ENCODE data around the gene BACH2. TPM values are rescaled to one million over a fixed set of nuclear protein-coding genes. Genes with fewer than 3 reads are reported as not detected.

Gene BACH2
- total and polyA plus RNA-seq, 2 of the 8 experiments (the other 6 are each of a cell fraction or from before 2014, with no cell fraction given): 1.9 to 5.9 TPM

DNA sequence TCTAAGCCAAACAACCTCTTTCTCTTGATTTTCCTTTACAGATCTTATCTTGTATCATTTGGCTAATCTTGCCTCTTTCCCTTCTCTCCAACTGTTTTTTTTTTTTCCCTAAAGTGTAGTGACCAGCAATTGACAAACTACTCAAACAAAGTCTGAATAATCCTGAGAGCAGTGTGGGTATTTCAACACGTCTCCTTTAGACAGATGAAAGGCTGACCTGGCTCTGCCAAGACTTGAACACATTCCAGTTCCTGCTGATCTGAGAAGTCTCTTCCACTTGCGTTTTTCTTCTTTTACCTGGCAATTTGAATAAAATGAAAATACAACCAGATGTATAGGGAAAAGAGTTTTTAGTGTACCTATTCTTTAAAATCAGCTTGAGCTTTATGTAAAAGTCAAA is 234.0 kb downstream of the BACH2 start:
- H3K27me3 ChIP-seq (replicated peaks in 1 of 4; ENCODE audit: control insufficient read depth in 3 of 4, extremely low read depth in 1 of 4, insufficient read depth in 3 of 4, low read length in 3 of 4): no peaks in the 10 kb centered on the region
- POLR2A ChIA-PET (ENCODE audit: partially characterized antibody): no interaction called here
- WGBS, 2 experiments (ENCODE audit: extremely low coverage in 1 of 2, insufficient coverage in 1 of 2, insufficient read length in 1 of 2, insufficient replicate concordance in 2 of 2, low coverage in 1 of 2, low lambda C conversion rate in 2 of 2, missing lambda C conversion rate in 1 of 2): 76% methylated on average over 2 of the region's 2 CpGs; no CpG with 5 or more reads in 1 of the 2 experiments

More for the DNA sequence above, 234.0 kb downstream of the BACH2 start:
- no peaks in the 10 kb centered on the region for H3K79me2 ChIP-seq (ENCODE audit: control insufficient read depth in 1 of 2, insufficient read depth in 2 of 2, low read length in 2 of 2)
- no peak overlapping the region for H3K4me2 ChIP-seq (ENCODE audit: insufficient read depth in 1 of 2, low read depth in 2 of 2, low read length in 2 of 2)
- no peak overlapping the region for H3K14ac ChIP-seq (ENCODE audit: insufficient read length)
- H4K20me1 ChIP-seq (replicated peaks in 1 of 2; ENCODE audit: control insufficient read depth in 1 of 2, insufficient read depth in 2 of 2, low read length in 2 of 2): no peaks in the 10 kb centered on the region
- H3K4me1 ChIP-seq (replicated peaks in 1 of 4; ENCODE audit: control insufficient read depth in 3 of 4, insufficient read depth in 4 of 4, low read length in 3 of 4): no peaks in the 10 kb centered on the region; a peak in 1 of 7 replicates
- no peaks in the 10 kb centered on the region for H3K36me3 ChIP-seq (ENCODE audit: control insufficient read depth in 2 of 4, insufficient read depth in 4 of 4, low read length in 3 of 4)
- no peak overlapping the region for H2AFZ ChIP-seq (ENCODE audit: low read length)
- no peak overlapping the region for H3K23ac ChIP-seq (ENCODE audit: insufficient read length)
- DNase-seq (ENCODE audit: low read depth in 1 of 2, low spot score in 2 of 2): no peak
- H3K18ac ChIP-seq (ENCODE audit: extremely low read depth, low read length): no peak overlapping the region
- H2BK20ac ChIP-seq (ENCODE audit: low read length): no peak overlapping the region
- CTCF ChIA-PET (ENCODE audit: partially characterized antibody): no interaction called here
- H3K9ac ChIP-seq (replicated peaks in 1 of 4; ENCODE audit: extremely low read depth in 1 of 4, low read depth in 3 of 4, low read length in 3 of 4): no peak overlapping the region
- no peak overlapping the region for H2AK5ac ChIP-seq (ENCODE audit: low read depth, low read length)
- no peak overlapping the region for H3K4me3 ChIP-seq (ENCODE audit: extremely low read depth in 1 of 4, insufficient read depth in 2 of 4, low read depth in 3 of 4, low read length in 4 of 4)
- H2BK120ac ChIP-seq (replicated peaks; ENCODE audit: low read depth, low read length): no peak overlapping the region
- H2BK5ac ChIP-seq (ENCODE audit: low read depth, low read length): no peak overlapping the region
- no peak overlapping the region for H3K4ac ChIP-seq (replicated peaks; ENCODE audit: insufficient read length, low read depth, low read length)
- no peak overlapping the region for H2BK12ac ChIP-seq (ENCODE audit: low read depth, low read length)
- no peaks in the 10 kb centered on the region for H3K9me3 ChIP-seq (ENCODE audit: insufficient read depth in 2 of 2, low read depth in 1 of 2, low read length in 1 of 2)
- H4K8ac ChIP-seq (ENCODE audit: extremely low read depth, insufficient read depth, low read length): no peak overlapping the region
- H2BK15ac ChIP-seq (ENCODE audit: low read length): no peak overlapping the region
- H3K79me1 ChIP-seq (ENCODE audit: low read depth, low read length): no peaks in the 10 kb centered on the region
- H4K91ac ChIP-seq (replicated peaks; ENCODE audit: insufficient read length, low read length): no peak overlapping the region
- no peaks in the 10 kb centered on the region for H3K23me2 ChIP-seq (ENCODE audit: low read depth, low read length)
- no peak for FAIRE-seq
- H4K5ac ChIP-seq (ENCODE audit: insufficient read length, low read depth, low read length): no peak overlapping the region
- H3K56ac ChIP-seq (replicated peaks; ENCODE audit: insufficient read length, low read depth, low read length): no peak overlapping the region
- no peak overlapping the region for H3K27ac ChIP-seq (ENCODE audit: low read depth, low read length)
- TF ChIP-seq SP1 (IDR thresholded peaks at IDR 0.05; ENCODE audit: low read depth, low read length) (no peak), KDM5A (IDR thresholded peaks at IDR 0.05; ENCODE audit: low read length) (no peak), YY1 (IDR thresholded peaks at IDR 0.05; ENCODE audit: low read depth, low read length) (no peak), FOSL1 (IDR thresholded peaks at IDR 0.05; ENCODE audit: insufficient read depth, low read depth, low read length) (no peak), USF2 (IDR thresholded peaks at IDR 0.05; ENCODE audit: low read length) (no peak), HDAC6 (IDR thresholded peaks at IDR 0.05; ENCODE audit: low read depth, low read length) (no peak), SIX5 (IDR thresholded peaks at IDR 0.05; ENCODE audit: low read depth, low read length) (no peak), SUZ12 (IDR thresholded peaks at IDR 0.05; ENCODE audit: low read length) (no peak), CBX8 (IDR thresholded peaks at IDR 0.05; ENCODE audit: borderline replicate concordance, low read depth, low read length) (no peak), SAP30 (IDR thresholded peaks at IDR 0.05; ENCODE audit: insufficient read depth, insufficient replicate concordance, low read length) (no peak), RBBP5 (IDR thresholded peaks at IDR 0.05; ENCODE audit: borderline replicate concordance, low read depth, low read length) (no peak)
